CD14-positive monocyte (primary cell): ENCODE data around the gene ADIRF. TPM values are rescaled to one million over a fixed set of nuclear protein-coding genes. Genes with fewer than 3 reads are reported as not detected.

Experiments used
- DNase-seq, 3 donors: peaks; one replicate each; pipeline ENCODE4 v3.0.0-alpha.2; 2011 to 2022
- H2AFZ ChIP-seq: 2 replicates; pipeline ENCODE4 v1.6.0; 2012; ENCODE audit warnings: mild to moderate bottlenecking, low read depth, low read length, inconsistent platforms; ENCODE audit not compliant: insufficient read depth, poor library complexity, severe bottlenecking
- H3K27ac ChIP-seq, 2 donors: 1 replicate in 1 of 2; 2 replicates in 1 of 2; pipeline ENCODE4 v1.5.1; 2012 to 2013; ENCODE audit warnings: low read length in 2 of 2, control low read depth in 1 of 2, inconsistent platforms in 1 of 2, low read depth in 1 of 2, mild to moderate bottlenecking in 1 of 2
- H3K27me3 ChIP-seq, 2 donors: one replicate each; pipeline versions ENCODE4 v1.6.0 to v1.6.1; 2011 to 2013; ENCODE audit warnings: low read length in 2 of 2; ENCODE audit not compliant: control insufficient read depth in 2 of 2, insufficient read depth in 2 of 2
- H3K36me3 ChIP-seq, 2 donors: replicated peaks in 1 of 2; 1 replicate in 1 of 2; 2 replicates in 1 of 2; pipeline versions ENCODE4 v1.5.1 to v1.6.1; 2012 to 2013; ENCODE audit warnings: low read length in 2 of 2, control low read depth in 1 of 2, inconsistent platforms in 1 of 2, mild to moderate bottlenecking in 1 of 2; ENCODE audit not compliant: insufficient read depth in 2 of 2, control insufficient read depth in 1 of 2
- H3K4me1 ChIP-seq, 2 donors: 1 replicate in 1 of 2; 2 replicates in 1 of 2; pipeline versions ENCODE4 v1.5.1 to v1.6.1; 2012 to 2013; ENCODE audit warnings: low read length in 2 of 2, control low read depth in 1 of 2, inconsistent platforms in 1 of 2, mild to moderate bottlenecking in 1 of 2, moderate library complexity in 1 of 2; ENCODE audit not compliant: insufficient read depth in 2 of 2, control insufficient read depth in 1 of 2
- H3K4me2 ChIP-seq: replicated peaks from 2 replicates; pipeline ENCODE3; 2012; ENCODE audit warnings: low read length, moderate library complexity, mild to moderate bottlenecking; ENCODE audit not compliant: poor library complexity, severe bottlenecking; ENCODE audit errors: extremely low read depth
- H3K4me3 ChIP-seq, 3 experiments: fragments of 200-600 bp in 1 of 3; sonication (generic) in 1 of 3; replicated peaks in 1 of 3; 1 replicate in 2 of 3; 2 replicates in 1 of 3; pipeline ENCODE4 v1.5.1; 2011 to 2013; ENCODE audit warnings: low read length in 3 of 3, mild to moderate bottlenecking in 3 of 3, control low read depth in 2 of 3, low read depth in 2 of 3, inconsistent platforms in 1 of 3, moderate library complexity in 1 of 3
- H3K79me2 ChIP-seq: 2 replicates; pipeline ENCODE4 v1.6.0; 2012; ENCODE audit warnings: mild to moderate bottlenecking, control low read depth, inconsistent platforms, low read length, moderate library complexity; ENCODE audit not compliant: insufficient read depth
- H3K9ac ChIP-seq: 2 replicates; pipeline ENCODE4 v1.6.0; 2017; ENCODE audit warnings: low read length, mild to moderate bottlenecking; ENCODE audit not compliant: insufficient read depth, poor library complexity, severe bottlenecking
- H3K9me3 ChIP-seq, 2 donors: replicated peaks in 1 of 2; 1 replicate in 1 of 2; 2 replicates in 1 of 2; pipeline versions ENCODE4 v1.5.1 to v1.6.1; 2012 to 2013; ENCODE audit warnings: low read length in 2 of 2, control low read depth in 1 of 2; ENCODE audit not compliant: control insufficient read depth in 1 of 2, insufficient read depth in 1 of 2
- H4K20me1 ChIP-seq: 2 replicates; pipeline ENCODE4 v1.6.0; 2012; ENCODE audit warnings: mild to moderate bottlenecking, low read length, control low read depth, moderate library complexity; ENCODE audit not compliant: insufficient read depth
- H3K27ac Mint-ChIP-seq, 7 donors: one replicate each; pipeline ENCODE4 v1.8.0; 2020; ENCODE audit warnings: mild to moderate bottlenecking in 7 of 7, mixed read lengths in 7 of 7, moderate library complexity in 6 of 7, inconsistent platforms in 2 of 7
- H3K27me3 Mint-ChIP-seq, 3 donors: one replicate each; pipeline ENCODE4 v1.8.0; 2021 to 2022; ENCODE audit warnings: low read depth in 3 of 3, mild to moderate bottlenecking in 3 of 3, mixed read lengths in 3 of 3, moderate library complexity in 3 of 3, inconsistent platforms in 1 of 3
- H3K36me3 Mint-ChIP-seq, 2 donors: one replicate each; pipeline ENCODE4 v1.8.0; 2020; ENCODE audit warnings: mixed read lengths in 2 of 2, inconsistent platforms in 1 of 2, mild to moderate bottlenecking in 1 of 2
- H3K4me1 Mint-ChIP-seq: one replicate; pipeline ENCODE4 v1.8.0; 2020; ENCODE audit warnings: mild to moderate bottlenecking, mixed read lengths
- H3K4me3 Mint-ChIP-seq, 2 donors: one replicate each; pipeline ENCODE4 v1.8.0; 2020; ENCODE audit warnings: mild to moderate bottlenecking in 2 of 2, mixed read lengths in 2 of 2, moderate library complexity in 1 of 2
- H3K9me3 Mint-ChIP-seq, 7 donors: one replicate each; pipeline ENCODE4 v1.8.0; 2020 to 2022; ENCODE audit warnings: mixed read lengths in 7 of 7, mild to moderate bottlenecking in 6 of 7, moderate library complexity in 6 of 7, inconsistent platforms in 2 of 7
- CTCF ChIP-seq: fragments of 200-600 bp; IDR thresholded peaks from one replicate; pipeline ENCODE4 v1.8.0; 2022; ENCODE audit warnings: antibody characterized with exemption, mild to moderate bottlenecking
- WGBS: methylation state at CpG from one replicate; pipeline ENCODE4 v1.1.5; 2013; ENCODE audit warnings: missing lambda C conversion rate; ENCODE audit not compliant: insufficient coverage; 5-methylcytosine and 5-hydroxymethylcytosine counted together
- intact Hi-C, 2 donors: fragments of 100-400 bp; cut with micrococcal nuclease; formaldehyde crosslinking; loops; one replicate each; pipeline versions ENCODE4 v1.15.0 to v1.15.1; 2023
- polyA plus RNA-seq, 3 donors: library from polyadenylated mRNA; depleted of rRNA in 1 of 3; unstranded in 2 of 3; stranded (reverse) in 1 of 3; fragments of 300-500 nt in 2 of 3; fragments of >200 nt in 1 of 3; fragmentation: Illumina TruSeq in 2 of 3; gene quantifications; 1 replicate in 2 of 3; 2 replicates in 1 of 3; pipeline ENCODE4 v1.2.3, GENCODE V29; 2012 to 2021

ADIRF gene
- polyA plus RNA-seq, 3 donors = 0.19 TPM; not detected in 2

GRCh38 chr10:86929468-86930380 is 38.6 kb upstream of the ADIRF start:
- no peak overlapping the region for H2AFZ ChIP-seq
- no peak overlapping the region for H3K27ac ChIP-seq
- H4K20me1 ChIP-seq = no peaks in the 10 kb centered on the region
- H3K36me3 ChIP-seq = no peaks in the 10 kb centered on the region
- no peaks in the 10 kb centered on the region for H3K79me2 ChIP-seq
- no peak for DNase-seq
- H3K9ac ChIP-seq = no peak overlapping the region
- no peak overlapping the region for H3K4me3 Mint-ChIP-seq
- 92% methylated on average over 10 of the region's 15 CpGs for WGBS
- no peaks in the 10 kb centered on the region for H3K9me3 Mint-ChIP-seq
- H3K9me3 ChIP-seq = no peaks in the 10 kb centered on the region
- H3K4me1 ChIP-seq = no peaks in the 10 kb centered on the region
- intact Hi-C loops = no loop called here
- H3K4me2 ChIP-seq = no peak overlapping the region
- H3K27ac Mint-ChIP-seq = no peak overlapping the region
- H3K4me3 ChIP-seq = no peak overlapping the region
- H3K36me3 Mint-ChIP-seq = no peaks in the 10 kb centered on the region
- no peak for TF ChIP-seq CTCF
- peaks cover 4% of the 10 kb centered on the region for H3K4me1 Mint-ChIP-seq
- H3K27me3 ChIP-seq = no peaks in the 10 kb centered on the region
- peaks cover 0 to 4% (median 0%) of the 10 kb centered on the region in 3 donors for H3K27me3 Mint-ChIP-seq

GRCh38 chr10:86931872-86932271 is 36.4 kb upstream of the ADIRF start:
- no peaks in the 10 kb centered on the region for H3K9me3 Mint-ChIP-seq

More at GRCh38 chr10:86931872-86932271, 36.4 kb upstream of the ADIRF start:
- Mint-ChIP-seq H3K27ac (no peak overlapping the region), H3K36me3 (no peaks in the 10 kb centered on the region), H3K27me3 (peaks cover 0 to 5% (median 5%) of the 10 kb centered on the region in 3 donors), H3K4me1 (peaks cover 4% of the 10 kb centered on the region), H3K4me3 (no peak overlapping the region)
- Histone ChIP-seq H3K4me3 (no peak overlapping the region), H3K9me3 (no peaks in the 10 kb centered on the region), H4K20me1 (no peaks in the 10 kb centered on the region), H3K4me2 (no peak overlapping the region), H3K79me2 (no peaks in the 10 kb centered on the region), H2AFZ (no peak overlapping the region), H3K27me3 (no peaks in the 10 kb centered on the region), H3K36me3 (no peaks in the 10 kb centered on the region), H3K27ac (no peak overlapping the region), H3K4me1 (no peaks in the 10 kb centered on the region), H3K9ac (no peak overlapping the region)
- TF ChIP-seq CTCF = no peak
- DNase-seq = no peak
- intact Hi-C loops = no loop called here
- no CpG with 5 or more reads among the region's 1 CpG for WGBS
